Body of pancreas (tissue), 4 donors: ENCODE measurements around the gene CLDN6. TPM values are rescaled to one million over a fixed set of nuclear protein-coding genes. Genes with fewer than 3 reads are reported as not detected.

Experiments
- ATAC-seq: fragments of 150-250 bp; one replicate; pipeline ENCODE4 v1.9.1; 2016
- DNase-seq, 4 donors: peaks; one replicate each; pipeline ENCODE4 v3.0.0-alpha.2; 2019
- H3K27ac ChIP-seq, 4 donors: fragments of 200-600 bp; sonication (generic); 1 replicate in 3 of 4; 2 replicates in 1 of 4; pipeline versions ENCODE4 v1.5.1 to v1.6.1; 2016 to 2019; ENCODE audit warnings: mild to moderate bottlenecking in 1 of 4, mixed read lengths in 1 of 4, moderate library complexity in 1 of 4
- H3K27me3 ChIP-seq, 2 donors: fragments of 200-600 bp; sonication (generic); one replicate each; pipeline ENCODE4 v1.6.0; 2016; ENCODE audit warnings: mild to moderate bottlenecking in 1 of 2
- H3K36me3 ChIP-seq, 2 donors: fragments of 200-600 bp; sonication (generic); replicated peaks in 1 of 2; 2 replicates each; pipeline ENCODE4 v1.5.1; 2016; ENCODE audit warnings: low read depth in 2 of 2; ENCODE audit not compliant: insufficient read depth in 1 of 2
- H3K4me1 ChIP-seq: fragments of 200-600 bp; sonication (generic); one replicate; pipeline ENCODE4 v1.6.0; 2016
- H3K4me3 ChIP-seq, 2 donors: fragments of 200-600 bp; sonication (generic); 1 replicate in 1 of 2; 2 replicates in 1 of 2; pipeline ENCODE4 v1.5.1; 2016 to 2019
- H3K9me3 ChIP-seq, 3 donors: fragments of 200-600 bp; sonication (generic); 1 replicate in 2 of 3; 2 replicates in 1 of 3; pipeline ENCODE4 v1.5.1; 2016
- POLR2A ChIP-seq, 3 donors: fragments of 450-650 bp; IDR thresholded peaks; one replicate each; pipeline ENCODE4 v1.6.1; 2016; ENCODE audit warnings: antibody characterized with exemption in 3 of 3, mild to moderate bottlenecking in 2 of 3
- WGBS, 2 donors: methylation state at CpG; one replicate each; pipeline ENCODE4 v1.1.5; 2017; 5-methylcytosine and 5-hydroxymethylcytosine counted together
- intact Hi-C: fragments of 100-400 bp; cut with DNase I; formaldehyde crosslinking; loops from one replicate; pipeline ENCODE4 v1.15.1; 2023
- total RNA-seq, 2 donors: library from RNA; depleted of rRNA; stranded (reverse); fragments of >200 nt; gene quantifications; one replicate each; pipeline ENCODE4 v1.1.0, GENCODE V29; 2016
- TF ChIP-seq, protein P1 (sequence below), 7 experiments: fragments of 450-650 bp in 4 of 7; fragments of 200-600 bp in 3 of 7; sonication (generic) in 3 of 7; IDR thresholded peaks; one replicate each; pipeline ENCODE4 v1.5.1; 2016 to 2019; ENCODE audit warnings: antibody characterized with exemption in 7 of 7

Gene CLDN6
- total RNA-seq, 2 donors from 2014 or later = 0.33 to 0.78 TPM

DNA sequence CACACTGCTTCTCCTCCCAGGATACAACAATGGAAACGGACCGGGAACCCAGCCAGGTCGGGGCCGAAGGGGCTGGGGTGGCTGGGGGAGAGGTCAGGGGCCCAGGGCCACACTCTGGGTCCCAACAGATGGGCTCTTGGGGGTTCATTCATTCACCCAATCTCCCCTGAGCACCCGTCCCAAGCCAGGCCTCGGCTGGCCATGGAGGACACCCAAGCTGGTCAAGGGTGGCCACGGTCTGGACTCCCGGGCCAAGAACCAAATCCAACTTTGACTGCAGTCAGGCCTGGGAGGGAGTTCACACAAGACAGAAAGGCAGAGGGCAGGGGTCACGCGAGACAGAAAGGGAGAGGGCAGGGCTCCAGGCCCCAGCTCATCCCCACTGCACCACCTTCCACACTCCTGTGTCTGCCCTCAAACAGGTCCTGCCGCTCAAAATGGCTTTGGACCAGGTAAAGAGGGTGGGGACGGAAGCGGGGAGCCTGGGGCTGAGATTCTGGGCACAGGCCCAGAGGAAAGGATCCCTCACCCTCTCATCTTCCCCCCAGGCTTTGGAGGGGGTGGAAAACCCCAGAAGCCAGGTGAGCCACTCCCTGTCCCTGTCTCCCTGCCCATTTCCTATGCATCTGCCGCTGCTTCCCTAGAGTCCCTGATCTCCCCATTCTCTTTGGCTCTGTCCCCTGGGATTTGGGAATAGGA, 25.5 kb downstream of the CLDN6 start:
- DNase-seq = no peak
- TF ChIP-seq POLR2A (IDR thresholded peaks at IDR 0.05) = no peak
- TF ChIP-seq, protein P1, sequence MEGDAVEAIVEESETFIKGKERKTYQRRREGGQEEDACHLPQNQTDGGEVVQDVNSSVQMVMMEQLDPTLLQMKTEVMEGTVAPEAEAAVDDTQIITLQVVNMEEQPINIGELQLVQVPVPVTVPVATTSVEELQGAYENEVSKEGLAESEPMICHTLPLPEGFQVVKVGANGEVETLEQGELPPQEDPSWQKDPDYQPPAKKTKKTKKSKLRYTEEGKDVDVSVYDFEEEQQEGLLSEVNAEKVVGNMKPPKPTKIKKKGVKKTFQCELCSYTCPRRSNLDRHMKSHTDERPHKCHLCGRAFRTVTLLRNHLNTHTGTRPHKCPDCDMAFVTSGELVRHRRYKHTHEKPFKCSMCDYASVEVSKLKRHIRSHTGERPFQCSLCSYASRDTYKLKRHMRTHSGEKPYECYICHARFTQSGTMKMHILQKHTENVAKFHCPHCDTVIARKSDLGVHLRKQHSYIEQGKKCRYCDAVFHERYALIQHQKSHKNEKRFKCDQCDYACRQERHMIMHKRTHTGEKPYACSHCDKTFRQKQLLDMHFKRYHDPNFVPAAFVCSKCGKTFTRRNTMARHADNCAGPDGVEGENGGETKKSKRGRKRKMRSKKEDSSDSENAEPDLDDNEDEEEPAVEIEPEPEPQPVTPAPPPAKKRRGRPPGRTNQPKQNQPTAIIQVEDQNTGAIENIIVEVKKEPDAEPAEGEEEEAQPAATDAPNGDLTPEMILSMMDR (IDR thresholded peaks at IDR 0.05) = no peak
- Histone ChIP-seq H3K36me3 (no peaks in the 10 kb centered on the region), H3K27ac (no peak overlapping the region), H3K4me1 (no peaks in the 10 kb centered on the region), H3K27me3 (no peaks in the 10 kb centered on the region), H3K4me3 (no peak overlapping the region), H3K9me3 (no peaks in the 10 kb centered on the region)
- ATAC-seq = no peak
- intact Hi-C loops = no loop called here
- 83 to 90% methylated on average over 10 to 14 of the region's 14 CpGs for WGBS, 2 donors

DNA sequence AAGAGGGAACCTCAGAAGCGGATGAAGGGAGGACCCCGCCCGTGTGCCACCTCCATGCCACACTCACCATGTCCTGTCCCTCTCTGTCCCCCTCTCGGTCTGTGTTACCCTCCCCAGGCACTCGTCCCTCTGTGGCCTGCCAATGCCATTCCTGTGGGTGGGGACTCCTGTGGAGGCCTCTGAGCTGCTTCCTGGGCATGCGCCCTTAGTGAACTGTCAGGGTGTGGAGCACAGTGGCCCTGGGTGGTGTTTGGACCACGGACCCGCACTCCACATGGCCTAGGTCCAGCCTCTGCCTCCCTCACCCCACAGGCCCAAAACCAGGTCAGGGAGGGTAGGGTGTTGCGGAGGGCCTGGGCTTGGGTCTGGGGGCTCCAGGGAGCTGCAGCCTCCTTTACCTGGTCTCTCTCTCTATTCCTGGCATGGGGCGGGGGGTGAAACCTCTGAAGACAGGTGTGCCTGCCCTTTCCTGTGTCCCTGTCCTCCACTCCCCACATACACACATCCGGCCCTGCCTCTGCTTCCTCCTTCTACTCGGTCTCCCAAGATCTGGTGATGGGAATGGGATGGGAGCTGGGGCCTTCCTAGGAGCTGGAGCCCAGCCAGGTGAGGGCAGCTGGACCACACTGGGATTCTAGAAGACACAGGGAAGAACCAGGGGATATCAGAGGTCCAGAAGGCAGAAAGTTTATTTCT, 26.3 kb downstream of the CLDN6 start:
- ATAC-seq (no peak), DNase-seq (no peak)
- intact Hi-C loops = no loop called here
- TF ChIP-seq, protein P1 (IDR thresholded peaks at IDR 0.05) = no peak
- TF ChIP-seq POLR2A (IDR thresholded peaks at IDR 0.05) = no peak
- H3K27me3 ChIP-seq = no peaks in the 10 kb centered on the region
- H3K36me3 ChIP-seq = no peaks in the 10 kb centered on the region
- peaks cover 2% of the 10 kb centered on the region for H3K4me1 ChIP-seq
- H3K9me3 ChIP-seq = no peaks in the 10 kb centered on the region
- no peak overlapping the region for H3K27ac ChIP-seq
- H3K4me3 ChIP-seq = no peak overlapping the region
- 83 to 91% methylated on average over 7 to 12 of the region's 12 CpGs for WGBS, 2 donors

DNA sequence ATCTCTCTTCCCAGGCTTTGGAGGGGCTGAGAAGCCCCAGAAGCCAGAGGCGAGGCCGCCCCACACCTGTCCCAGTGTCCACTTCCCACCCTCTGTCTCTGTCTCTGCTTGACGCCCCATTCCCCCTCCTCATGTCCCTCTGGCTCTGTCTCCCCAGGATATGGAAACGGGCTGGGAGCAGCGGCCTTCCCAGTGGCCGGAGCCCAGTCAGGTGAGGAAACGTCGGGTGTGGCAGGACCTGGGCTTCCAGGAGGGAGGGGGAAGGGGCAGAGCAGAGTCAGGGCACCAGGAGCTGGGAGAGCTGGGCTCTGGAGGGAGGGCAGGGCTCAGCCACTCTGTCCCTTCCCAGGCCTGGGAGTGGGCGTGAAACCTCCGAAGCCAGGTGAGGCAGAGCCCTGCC, 27.1 kb downstream of the CLDN6 start:
- intact Hi-C loops = no loop called here
- WGBS, 2 donors = 60 to 67% methylated on average over 6 to 10 of the region's 10 CpGs
- no peaks in the 10 kb centered on the region for H3K9me3 ChIP-seq
- no peak overlapping the region for H3K27ac ChIP-seq
- peaks cover 10% of the 10 kb centered on the region for H3K4me1 ChIP-seq
- ATAC-seq (no peak), DNase-seq (no peak)
- no peak overlapping the region for H3K4me3 ChIP-seq
- TF ChIP-seq, protein P1 (IDR thresholded peaks at IDR 0.05) = no peak
- no peak for TF ChIP-seq POLR2A (IDR thresholded peaks at IDR 0.05)
- H3K36me3 ChIP-seq = no peaks in the 10 kb centered on the region
- no peaks in the 10 kb centered on the region for H3K27me3 ChIP-seq

DNA sequence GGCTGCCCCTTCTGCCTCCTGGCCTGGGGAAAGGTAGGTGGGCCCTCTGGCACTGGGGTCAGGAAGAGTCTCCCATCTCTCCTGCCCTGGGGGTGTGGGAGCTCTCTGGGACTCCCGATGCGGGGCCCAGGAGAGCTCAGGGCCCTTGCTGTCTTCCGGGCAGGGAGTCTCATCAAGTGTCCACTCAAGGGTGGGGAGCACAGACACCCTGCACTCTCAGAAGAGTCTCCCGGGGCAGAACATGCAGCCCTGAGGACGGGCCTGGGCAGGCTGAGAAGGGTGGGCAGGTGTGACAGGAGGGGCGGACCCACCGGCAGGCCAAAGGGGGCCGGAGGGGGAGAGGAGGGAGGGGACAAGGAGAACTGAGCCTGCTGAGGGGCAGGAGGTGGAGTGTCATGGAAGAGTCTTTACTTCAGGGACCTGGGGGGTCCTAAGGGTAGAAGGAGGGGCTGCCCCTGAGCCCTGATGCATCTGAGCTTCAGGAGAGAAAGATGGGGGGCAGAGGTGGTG, 29.3 kb downstream of the CLDN6 start:
- TF ChIP-seq POLR2A (IDR thresholded peaks at IDR 0.05) = no peak
- TF ChIP-seq, protein P1 (IDR thresholded peaks at IDR 0.05) = no peak

More for the DNA sequence above, 29.3 kb downstream of the CLDN6 start:
- intact Hi-C loops = no loop called here
- H3K27me3 ChIP-seq = no peaks in the 10 kb centered on the region
- 76 to 80% methylated on average over 6 to 7 of the region's 8 CpGs for WGBS, 2 donors
- ATAC-seq (no peak), DNase-seq (no peak)
- no peak overlapping the region for H3K27ac ChIP-seq
- H3K36me3 ChIP-seq = no peaks in the 10 kb centered on the region
- no peak overlapping the region for H3K4me3 ChIP-seq
- H3K9me3 ChIP-seq = no peaks in the 10 kb centered on the region
- peaks cover 30% of the 10 kb centered on the region for H3K4me1 ChIP-seq
